Kasumi-1 (cell line): ENCODE data around the gene RPS6KA2.
"Not testable (repeated sequence)": the region's sequence is repeated elsewhere in the genome, so short reads cannot be mapped to it uniquely, and the experiment has no call there.

Experiments
- DNase-seq, 2 experiments: peaks; one replicate each; lab custom pipeline; 2025; lab: John Stamatoyannopoulos, UW

RPS6KA2 gene

DNA sequence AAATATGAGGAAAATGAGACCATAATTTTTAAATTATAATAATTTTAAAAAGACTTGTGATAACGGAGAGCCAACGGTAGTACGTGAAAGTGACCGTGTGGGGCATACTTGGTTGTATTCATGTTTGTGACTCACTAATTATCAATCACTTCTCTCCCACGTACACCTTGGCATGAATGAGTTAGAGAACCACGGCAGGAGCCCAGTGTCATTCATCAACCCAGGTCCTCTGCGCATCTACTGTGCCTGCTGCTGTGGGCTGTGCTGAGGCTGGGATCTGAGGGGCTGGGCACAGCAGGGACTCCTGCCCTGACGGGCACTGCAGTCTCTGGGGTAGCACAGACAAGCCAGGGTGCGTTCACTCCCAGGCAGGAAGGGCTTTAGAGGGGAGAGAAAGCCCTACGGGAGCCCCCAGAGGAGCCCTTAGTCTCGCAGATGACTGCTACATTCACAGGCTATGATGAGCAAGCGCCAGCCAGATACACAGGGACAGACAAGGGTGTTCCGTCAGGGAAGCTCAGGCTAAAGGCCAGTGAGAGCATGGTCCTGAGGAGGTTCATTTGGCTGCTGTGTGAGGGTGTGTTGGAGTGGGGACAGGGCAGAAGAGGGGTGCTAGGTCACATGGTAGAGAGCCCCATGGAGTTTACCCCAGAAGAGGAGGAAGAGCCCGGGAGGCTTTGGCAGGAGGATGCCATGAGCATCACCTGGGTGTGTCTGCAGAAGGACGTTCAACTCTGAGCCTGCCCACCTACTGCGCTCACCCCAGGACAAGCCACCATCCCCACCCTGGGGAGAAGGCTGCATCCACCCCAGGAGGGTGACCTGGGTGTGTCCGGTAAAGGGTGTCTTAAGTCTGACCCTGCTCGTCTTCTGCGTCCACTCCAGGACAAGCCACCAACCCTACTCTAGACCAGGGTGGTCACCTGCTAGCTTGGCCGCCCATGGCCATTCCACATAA is 8.2 kb upstream of the RPS6KA2 start:
- DNase-seq = no peak

DNA sequence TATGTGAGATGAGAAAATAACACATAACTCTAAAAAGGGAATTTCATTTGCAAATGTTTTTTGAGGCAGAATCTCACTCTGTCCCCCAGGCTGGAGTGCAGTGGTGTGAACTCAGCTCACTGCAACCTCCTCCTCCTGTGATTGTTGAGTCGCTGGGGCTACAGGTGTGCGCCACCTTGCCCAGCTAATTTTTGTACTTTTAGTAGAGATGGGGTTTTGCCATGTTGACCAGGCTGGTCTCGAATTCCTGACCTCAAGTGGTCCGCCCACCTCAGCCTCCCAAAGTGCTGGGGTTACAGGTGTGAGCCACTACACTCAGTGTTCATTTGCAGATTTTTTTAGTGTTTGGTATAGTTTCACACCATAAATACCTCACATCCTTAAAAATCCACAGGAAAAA is 7.5 kb upstream of the RPS6KA2 start:
- not testable (repeated sequence) for DNase-seq

DNA sequence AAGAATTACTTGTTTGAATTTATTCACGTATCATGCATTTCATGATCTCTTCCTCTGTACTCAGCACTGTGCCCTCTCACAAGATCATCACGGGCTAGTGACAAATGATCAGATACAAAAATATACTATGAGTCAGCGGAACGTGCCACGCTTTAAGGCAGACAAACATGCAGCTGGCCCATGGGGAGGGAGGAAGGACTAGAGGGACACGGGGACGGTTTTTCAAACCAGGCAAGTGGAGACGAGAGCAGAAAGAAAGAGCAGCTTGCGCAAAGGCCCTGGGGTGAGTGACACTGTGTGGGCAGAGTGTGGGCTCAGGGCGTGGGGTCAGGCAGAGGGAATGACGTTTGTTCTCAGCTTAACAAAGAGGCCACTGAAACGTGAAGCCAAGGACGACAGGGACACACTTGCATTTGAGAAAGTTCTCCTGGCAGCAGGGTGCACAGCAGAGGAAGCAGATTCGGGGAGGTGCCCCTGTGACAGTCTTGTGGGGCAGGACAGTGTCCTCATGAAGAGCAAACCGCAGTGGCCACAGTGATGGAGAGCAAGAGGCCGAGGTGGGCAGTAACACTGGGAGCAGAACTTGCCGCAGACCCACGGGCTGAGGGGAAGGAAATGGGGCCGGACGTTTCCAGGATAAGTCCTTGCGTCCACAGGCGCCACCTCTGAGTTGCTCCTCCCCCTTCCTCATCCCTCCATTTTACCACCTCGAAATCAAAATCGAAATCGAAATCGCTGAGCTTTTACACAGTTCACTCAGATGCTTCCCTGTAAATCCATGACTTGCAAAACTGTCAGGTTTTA is 6.9 kb upstream of the RPS6KA2 start:
- no peak for DNase-seq

DNA sequence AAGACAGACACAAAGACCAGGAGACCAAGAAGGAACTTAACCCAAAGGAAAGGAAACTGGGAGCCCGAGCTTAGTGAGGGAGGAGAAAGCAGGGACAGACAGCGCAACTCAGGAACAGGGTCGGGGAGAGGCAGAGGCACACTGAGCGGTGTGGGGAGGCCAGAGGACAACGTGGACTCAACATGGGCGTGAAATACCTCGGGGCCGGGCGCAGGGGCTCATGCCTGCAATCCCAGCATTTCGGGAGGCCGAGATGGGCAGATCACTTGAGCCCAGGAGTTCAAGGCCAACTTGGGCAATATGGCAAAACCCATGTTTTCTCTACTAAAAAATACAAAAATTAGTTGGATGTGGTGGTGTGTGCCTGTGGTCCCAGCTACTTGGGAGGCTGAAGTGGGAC is 5.7 kb upstream of the RPS6KA2 start:
- DNase-seq = no peak

GRCh38 chr6:166630462-166630861 is 3.4 kb upstream of the RPS6KA2 start:
- no peak for DNase-seq

DNA sequence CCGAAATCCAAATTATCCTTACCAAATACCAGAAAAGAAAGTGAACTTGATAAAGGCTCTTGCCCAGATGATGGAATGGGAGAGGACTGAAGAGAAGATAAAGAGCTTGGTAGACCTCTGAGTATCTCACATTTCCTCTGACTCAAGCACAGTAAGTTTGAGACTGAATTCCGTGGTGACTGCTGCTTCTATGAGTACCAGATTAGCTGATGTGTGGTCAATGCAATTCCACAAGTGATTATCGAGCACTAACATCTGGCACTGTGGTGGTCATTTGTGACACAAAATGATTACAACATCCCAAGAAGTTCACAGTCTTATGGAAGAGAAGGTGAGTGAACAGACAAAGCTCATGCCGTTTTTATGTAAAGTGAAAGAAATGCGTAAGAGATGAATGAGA is 2.6 kb upstream of the RPS6KA2 start:
- no peak for DNase-seq

DNA sequence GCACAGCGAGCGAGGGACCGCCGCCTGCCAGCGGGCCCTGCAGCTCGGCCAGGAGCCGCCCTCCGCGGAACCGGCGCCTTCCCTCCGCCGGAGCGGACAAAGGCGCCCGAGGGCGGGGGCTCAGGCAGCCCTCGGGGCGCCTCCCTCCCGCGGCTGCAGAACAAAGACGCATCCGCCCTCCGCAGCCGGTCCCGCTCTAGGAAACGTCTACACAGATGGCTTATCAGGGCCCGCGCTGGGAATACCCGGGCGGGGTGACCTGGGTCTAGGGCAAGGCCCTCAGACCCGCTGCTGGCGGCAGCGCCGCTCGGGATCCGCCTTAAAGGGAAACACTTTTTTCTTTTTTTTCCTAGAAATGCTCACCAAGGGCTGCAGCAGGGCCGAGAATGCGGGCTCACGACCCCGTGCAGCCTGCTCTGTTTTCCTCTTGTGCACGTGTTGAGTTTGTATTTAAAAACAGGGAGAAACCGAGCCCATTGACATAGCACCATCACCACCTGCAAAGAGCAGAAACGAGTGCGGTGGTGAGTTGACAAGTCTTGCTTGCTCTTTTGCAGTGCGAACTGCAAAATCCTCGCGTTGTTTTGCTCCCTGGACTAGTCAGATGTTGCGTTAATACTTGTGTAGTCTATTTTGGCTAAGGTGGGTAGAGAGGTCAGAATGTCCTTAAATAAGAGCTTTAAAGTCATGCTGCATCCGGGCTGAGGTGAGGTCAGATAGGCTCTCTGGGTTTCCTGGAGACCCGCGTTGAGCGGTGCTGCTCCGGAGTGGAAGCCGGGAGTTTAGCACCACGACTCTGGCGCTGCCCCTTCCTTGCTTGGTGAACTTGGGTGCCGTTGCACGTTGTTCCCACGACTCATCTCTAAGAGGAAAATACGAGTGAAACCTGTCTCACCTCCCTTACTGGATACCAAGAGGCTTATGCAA is 1.1 kb upstream of the RPS6KA2 start:
- peak; percentile 41 to 43 for DNase-seq

DNA sequence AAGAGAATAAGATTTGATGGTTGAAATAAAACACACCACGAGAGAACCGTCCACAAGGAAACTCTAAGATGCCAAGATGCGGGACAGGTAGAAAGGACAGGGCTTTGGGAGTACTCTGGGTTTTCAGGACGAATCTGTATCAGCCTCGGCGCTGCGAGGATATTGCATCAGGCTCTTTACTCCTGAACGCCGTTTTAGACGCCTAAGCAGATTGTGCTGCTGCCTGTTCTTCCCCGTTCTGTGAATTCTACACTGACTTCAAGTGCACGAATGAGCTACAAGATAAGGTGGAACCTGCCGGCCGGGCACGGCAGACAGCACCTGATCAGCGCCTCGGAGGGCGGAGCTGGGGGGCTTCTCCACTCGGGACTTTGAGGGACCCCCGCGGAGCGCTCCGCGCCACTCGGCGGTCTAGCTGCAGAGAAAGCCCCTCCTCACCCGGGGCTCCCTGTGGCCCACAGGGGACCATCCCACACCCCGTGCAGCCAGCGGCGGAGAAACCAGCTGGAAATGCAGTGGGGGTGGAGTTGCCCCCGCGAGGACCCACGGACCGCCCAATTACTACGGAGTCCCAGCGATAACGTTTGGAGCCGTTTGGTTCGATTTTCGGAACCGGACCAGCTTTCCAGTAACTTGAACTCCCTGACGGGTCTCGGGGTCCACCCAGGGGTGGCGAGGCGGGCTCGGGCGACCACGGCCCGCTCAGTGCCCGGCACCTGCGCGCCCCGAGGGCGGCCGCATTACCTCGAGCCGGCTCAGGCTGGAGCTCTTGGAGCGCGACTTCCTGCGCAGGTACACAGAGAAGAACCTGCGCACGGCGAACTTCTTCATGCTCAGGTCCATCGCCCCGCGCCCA is 646 bp downstream of the RPS6KA2 start:
- no peak for DNase-seq

- no peak for DNase-seq
Observed at GRCh38 chr6:166625356-166625755, 1.7 kb downstream of the RPS6KA2 start.

DNA sequence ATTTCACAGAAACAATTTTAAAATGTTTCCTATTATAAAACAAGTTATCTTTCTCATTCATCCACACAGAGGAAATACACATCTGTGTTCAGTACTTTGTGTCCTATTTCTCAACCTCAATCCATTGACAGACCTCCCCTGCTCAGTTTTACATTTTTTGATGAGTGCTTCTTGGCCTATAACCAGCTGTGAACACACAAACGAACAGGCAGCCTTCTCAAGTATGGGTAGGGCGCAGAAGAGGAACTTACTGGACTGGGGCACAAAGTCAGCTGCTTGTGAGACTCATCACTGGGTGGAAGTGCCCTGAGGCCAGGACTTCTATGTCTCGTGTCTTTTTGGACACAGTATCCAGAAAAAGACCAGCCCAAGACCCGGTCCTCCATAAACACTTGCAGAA is 2.8 kb downstream of the RPS6KA2 start:
- DNase-seq = peak; percentile 85 to 91

DNA sequence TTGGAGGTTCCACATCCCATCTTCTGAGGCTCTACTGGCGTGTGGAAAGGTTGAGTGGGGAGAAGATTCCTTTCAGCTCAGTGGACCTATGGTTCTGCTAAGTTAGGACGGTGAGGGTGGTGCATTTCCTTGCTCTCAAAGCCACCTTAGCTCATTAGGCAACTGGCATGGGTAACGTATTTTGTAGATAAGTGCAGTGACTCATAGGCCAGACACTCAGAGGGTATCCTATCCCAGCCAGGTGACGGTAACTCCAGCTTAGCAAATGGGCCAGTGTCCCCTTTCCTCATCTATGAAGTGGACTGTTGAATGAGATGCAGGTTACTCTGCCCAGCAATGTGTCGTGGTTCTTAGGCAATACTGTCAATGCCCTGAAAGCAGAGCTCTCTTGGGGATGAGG is 3.7 kb downstream of the RPS6KA2 start:
- DNase-seq = no peak

GRCh38 chr6:166621114-166621540 is 5.9 kb downstream of the RPS6KA2 start:
- DNase-seq = no peak

- DNase-seq = no peak
Observed at GRCh38 chr6:166620478-166621113, 6.5 kb downstream of the RPS6KA2 start.

DNA sequence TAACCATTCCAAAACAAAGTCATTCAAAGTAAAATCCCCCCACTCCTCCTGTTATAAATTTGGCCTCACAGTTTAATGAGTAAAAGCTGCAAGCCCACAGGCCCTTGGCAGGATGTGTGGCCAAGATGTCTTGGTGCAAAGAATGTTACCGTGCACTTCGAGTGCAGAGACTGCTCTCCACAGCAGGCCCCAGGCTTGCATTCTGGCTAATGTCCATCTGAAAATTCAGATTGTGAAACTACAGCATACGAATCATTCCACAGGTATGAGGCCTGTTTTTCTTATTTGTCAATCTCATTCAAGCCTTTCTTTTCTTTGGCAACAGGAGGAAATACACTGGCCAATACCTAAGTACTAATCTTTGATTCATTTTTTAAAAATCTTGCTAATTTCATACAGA is 7.1 kb downstream of the RPS6KA2 start:
- DNase-seq = no peak

DNA sequence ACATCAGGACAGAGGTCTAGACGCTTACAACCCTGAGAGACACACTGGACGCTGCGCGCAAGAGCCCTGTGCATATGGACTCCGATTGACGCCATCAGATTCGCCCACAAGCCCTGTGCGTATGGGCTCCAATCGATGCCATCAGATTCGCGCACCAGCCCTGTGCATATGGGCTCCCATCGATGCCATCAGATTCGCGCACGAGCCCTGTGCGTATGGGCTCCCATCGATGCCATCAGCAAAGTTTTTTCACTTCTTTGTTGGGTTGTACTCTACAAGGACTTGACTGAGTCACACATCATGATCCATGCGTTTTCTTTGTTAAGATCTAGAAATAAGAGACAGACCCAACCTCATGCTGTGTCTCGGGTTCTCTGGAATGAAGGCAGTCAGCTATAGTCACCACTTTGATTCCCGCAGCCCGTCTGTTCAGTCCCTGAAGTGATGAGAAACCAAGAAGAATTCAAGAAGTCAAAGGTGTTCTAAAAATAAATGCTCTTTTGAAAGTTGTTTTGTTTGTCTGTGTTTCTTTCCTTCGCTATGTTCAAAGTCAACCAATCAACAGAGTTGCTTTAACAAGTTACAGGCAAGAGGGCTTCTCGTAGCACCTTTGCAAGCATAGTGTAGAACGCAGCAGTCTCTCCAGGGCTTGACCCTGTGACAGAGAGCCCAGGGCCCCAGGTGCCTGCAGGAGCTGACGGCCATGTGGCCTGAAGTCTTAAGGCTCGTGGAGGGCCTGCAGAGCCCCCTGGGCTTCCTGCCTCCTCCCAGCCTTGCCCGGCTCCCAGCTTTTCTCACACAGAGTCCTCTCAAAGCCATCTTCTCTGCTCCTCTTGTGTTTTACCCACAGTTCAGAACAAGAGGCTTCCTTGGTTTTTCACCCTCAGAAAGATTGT is 7.9 kb downstream of the RPS6KA2 start:
- DNase-seq = no peak

DNA sequence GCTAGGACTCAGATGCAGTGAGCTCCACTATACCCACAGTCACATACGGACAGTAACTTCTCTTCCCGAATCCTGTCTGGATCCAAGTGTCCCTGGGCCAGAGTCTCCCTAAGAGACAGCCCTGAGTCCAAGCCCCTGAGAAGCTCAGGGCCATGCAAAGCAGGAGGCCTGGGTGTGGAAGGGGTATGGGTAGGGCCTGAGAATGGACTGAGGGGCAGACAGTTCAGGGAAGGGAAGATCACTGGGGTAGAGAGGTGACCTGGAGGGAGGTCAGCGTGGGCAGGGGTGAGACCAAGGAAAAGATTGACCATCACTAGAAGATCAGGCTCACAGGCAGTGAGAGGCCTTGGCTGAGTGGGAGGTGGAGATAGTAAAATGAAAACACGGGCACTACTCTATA is 8.8 kb downstream of the RPS6KA2 start:
- DNase-seq = no peak

GRCh38 chr6:166617359-166617758 is 9.7 kb downstream of the RPS6KA2 start:
- no peak for DNase-seq

DNA sequence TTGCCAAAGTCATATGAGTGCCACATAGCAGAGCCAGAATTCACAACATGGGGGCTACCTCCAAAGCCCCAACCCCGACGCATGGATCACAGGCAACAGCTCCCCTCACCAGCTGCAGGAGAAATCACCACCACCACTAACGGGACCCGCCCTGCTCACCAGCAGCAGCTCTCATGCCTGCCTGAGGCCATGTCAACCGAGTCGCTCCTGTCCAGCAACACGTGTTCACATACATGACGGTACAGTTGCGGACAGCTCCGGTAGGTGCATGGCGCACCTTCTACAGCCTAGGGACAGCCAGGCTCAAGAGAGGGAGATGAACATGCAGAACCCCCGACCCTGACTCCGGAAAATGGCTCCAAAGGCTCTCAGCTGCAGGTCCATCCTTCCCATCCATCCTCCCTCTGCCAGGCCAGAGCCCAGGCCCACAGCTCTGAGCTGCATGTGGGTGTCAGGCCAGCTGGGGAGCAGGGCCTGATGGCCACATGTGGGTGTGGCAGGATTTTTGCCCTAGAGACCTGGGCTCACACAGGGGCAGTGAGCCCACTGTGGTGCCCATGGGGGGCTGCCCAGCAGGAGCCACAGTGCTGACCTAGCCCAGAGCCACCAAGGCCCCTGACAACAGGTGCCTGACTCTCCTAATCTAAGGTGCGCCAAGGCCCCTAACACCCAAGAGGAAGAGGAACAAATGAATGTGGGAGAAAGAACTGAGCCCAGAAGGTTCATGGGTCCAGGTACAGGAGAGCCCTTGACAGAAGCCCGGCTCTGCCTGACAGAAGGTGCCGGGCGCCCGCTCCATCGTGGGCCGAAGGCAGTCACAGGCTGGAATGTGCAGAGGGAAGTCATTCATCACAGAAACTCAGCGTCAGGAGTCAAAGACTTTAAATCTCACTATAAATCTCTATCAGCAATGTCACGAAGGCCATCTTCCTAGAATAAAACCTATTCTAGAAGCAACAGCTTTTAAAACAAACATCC is 10.5 kb downstream of the RPS6KA2 start:
- no peak for DNase-seq
